Fibroblast of the conjunctiva (primary cell): ENCODE results near the gene AFDN.
"Not testable (repeated sequence)": the region's sequence is repeated elsewhere in the genome, so short reads cannot be mapped to it uniquely, and the experiment has no call there.

Experiments
- DNase-seq: peaks from one replicate; pipeline ENCODE4 v3.0.0-alpha.2; 2010; ENCODE audit warnings: low read depth

AFDN gene

GRCh38 chr6:168000198-168001028 lies 173.7 kb downstream of the AFDN start:
- no peak for DNase-seq

GRCh38 chr6:168001029-168001332 lies 174.3 kb downstream of the AFDN start:
- no peak for DNase-seq

- DNase-seq, result not testable (repeated sequence)
Observed at GRCh38 chr6:168001514-168001913, 174.8 kb downstream of the AFDN start.

- DNase-seq, result no peak
Observed at GRCh38 chr6:168002804-168003203, 176.1 kb downstream of the AFDN start.

GRCh38 chr6:168004023-168004422 lies 177.3 kb downstream of the AFDN start:
- no peak for DNase-seq

GRCh38 chr6:168004945-168005344 lies 178.2 kb downstream of the AFDN start:
- no peak for DNase-seq

GRCh38 chr6:168005796-168006195 lies 179.1 kb downstream of the AFDN start:
- DNase-seq, result no peak

- peak; percentile 91 for DNase-seq
Observed at GRCh38 chr6:168007592-168008338, 181.1 kb downstream of the AFDN start.

- DNase-seq, result no peak
Observed at GRCh38 chr6:168009331-168009730, 182.6 kb downstream of the AFDN start.

- no peak for DNase-seq
Observed at GRCh38 chr6:168011291-168011690, 184.6 kb downstream of the AFDN start.

- DNase-seq, result no peak
Observed at GRCh38 chr6:168012431-168013249, 185.9 kb downstream of the AFDN start.

- no peak for DNase-seq
Observed at GRCh38 chr6:168013250-168013915, 186.7 kb downstream of the AFDN start.

GRCh38 chr6:168014428-168014827 lies 187.7 kb downstream of the AFDN start:
- no peak for DNase-seq

- no peak for DNase-seq
Observed at GRCh38 chr6:168015009-168015408, 188.3 kb downstream of the AFDN start.

- no peak for DNase-seq
Observed at GRCh38 chr6:168015482-168016175, 188.9 kb downstream of the AFDN start.

GRCh38 chr6:168016176-168016620 lies 189.5 kb downstream of the AFDN start:
- no peak for DNase-seq

- no peak for DNase-seq
Observed at GRCh38 chr6:168016721-168017525, 190.2 kb downstream of the AFDN start.

GRCh38 chr6:168017629-168018028 lies 190.9 kb downstream of the AFDN start:
- no peak for DNase-seq

- DNase-seq, result no peak
Observed at GRCh38 chr6:168018664-168019063, 192.0 kb downstream of the AFDN start.

- no peak for DNase-seq
Observed at GRCh38 chr6:168020242-168020641, 193.5 kb downstream of the AFDN start.

GRCh38 chr6:168021581-168021980 lies 194.9 kb downstream of the AFDN start:
- DNase-seq, result no peak
